Suppressor macrophage treated with lipopolysaccharide for 4 hours (primary cell): ENCODE data around the gene OCRL.

ENCODE experiments used
- DNase-seq: peaks from one replicate; pipeline ENCODE4 v3.0.0-alpha.2; 2020

The OCRL gene

DNA sequence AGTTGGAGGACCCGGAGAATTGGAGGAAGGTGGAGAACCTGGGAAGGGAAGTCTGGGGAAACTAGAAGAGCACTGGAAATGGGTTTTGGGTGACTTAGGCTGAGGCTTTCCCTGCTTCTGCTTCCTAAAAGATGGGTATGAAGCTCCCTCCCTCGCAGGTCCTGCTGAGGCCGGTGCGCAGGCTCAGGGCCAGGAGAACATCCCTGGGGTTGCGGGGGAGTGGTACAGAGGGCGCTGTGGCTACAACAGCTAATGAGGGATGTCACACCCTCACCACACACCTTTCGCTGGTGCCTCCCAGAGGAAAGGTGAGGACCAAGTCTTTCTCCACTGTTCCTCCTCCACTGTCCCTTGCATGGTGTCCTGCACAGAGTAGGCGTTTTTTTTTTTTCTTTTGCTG is 98.9 kb downstream of the OCRL start:
- DNase-seq, result no peak

DNA sequence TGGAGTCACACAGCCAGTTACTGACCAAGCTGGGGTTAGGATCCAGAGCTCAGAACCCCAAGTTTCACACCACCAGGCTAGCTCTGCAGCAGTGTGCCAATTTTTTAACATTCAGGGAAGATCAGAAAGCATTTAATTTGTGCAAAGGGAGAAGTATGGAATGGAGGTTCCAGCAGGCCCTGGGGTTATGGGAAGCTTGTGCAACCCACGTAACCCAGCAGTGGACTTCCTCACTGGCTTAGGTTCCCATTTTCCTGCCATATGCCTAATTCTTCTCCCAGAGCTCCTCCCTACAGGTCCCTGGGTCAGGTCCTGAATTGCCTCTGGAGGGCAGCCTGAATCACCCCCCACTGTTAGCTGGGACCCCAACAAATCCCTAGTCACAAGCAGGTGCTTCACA is 100.7 kb downstream of the OCRL start:
- no peak for DNase-seq

DNA sequence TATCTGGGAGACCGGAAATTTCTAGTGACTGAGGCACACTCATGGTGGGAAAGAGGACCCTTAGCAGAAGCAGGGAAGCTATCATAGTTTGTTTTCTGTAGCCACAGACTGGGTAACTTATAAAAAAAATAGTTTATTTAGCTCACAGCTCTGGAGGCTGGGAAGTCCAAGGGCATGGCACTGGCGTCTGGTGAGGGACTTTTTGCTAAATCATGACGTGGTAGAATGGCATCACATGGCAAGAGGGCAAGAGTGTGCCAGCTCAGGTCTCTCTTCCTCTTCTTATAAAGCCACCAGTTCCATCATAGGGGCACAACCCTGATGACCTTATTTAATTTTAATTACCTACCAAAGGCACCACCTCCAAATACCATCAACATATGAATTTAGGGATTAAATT is 101.4 kb downstream of the OCRL start:
- peak; percentile 32 for DNase-seq

DNA sequence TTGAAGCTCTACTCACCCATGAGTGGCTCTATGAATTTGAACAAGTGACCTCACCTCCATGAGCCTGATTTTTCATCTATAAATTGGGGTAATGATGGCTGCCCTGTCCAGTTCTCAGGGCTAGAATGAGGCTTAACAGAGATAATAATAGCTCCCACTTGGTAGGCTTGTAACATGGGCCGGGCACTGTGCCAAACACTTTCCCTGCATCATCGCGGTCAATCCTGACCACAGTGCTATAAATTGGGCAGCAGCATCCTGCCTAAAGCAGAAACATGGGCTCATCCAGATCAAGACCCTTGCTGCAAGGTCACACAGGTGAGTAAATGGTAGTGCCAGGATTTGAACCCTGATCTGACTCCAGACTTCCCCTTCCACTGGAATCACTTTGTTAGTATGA is 101.9 kb downstream of the OCRL start:
- peak; percentile 36 for DNase-seq
